TTC549 (cell line): ENCODE results near the gene DOCK9.

Source experiments
- FAIRE-seq: peaks from 2 replicates; lab custom pipeline; 2012; peaks lifted over from hg19 to GRCh38; lab: Jason Lieb, UNC

Gene DOCK9

GRCh38 chr13:98998831-98999638, 21.2 kb upstream of the DOCK9 start:
- no peak for FAIRE-seq

DNA sequence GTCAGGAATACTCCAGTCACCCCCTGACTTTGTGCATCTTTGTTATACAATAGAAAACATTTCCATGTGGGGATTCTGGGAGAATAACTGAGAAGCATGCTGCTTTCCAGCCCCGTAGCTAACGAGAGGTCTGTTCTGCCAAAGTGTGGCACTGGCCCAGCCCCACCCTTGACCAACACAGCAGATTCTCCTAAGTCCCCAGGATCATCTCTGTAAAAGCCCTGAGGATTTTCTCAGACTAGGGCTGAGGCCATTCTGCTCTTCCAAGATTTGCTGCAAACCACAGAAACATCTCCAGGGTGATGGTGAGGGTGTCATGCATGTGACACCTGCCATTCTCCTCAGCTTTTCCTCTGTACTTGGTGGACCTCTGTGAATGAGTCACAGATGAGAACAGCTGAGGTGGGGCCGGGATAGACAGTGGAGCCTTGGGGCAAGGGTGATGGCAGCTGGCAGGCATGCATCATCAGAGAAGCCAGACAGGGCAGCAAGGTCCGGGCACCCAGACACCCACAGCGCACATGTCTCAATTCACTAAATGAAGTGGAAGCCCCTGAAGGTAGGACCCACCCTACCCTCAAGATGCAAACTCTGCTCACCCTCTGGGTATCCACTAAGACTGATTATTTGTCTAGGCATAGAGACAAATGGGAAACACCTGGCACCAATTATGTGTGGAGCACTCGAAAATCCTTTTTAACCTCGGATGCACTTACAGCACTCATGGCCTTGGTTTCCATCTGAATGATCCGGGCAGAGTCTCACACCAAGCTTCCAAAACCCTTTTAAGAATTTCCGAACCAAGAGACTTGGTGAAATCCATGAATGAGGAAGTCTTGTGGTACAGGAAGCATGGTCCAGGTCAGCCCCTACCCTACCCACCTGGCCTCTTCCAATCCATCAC, 20.1 kb upstream of the DOCK9 start:
- FAIRE-seq: no peak

GRCh38 chr13:98997011-98997730, 19.3 kb upstream of the DOCK9 start:
- FAIRE-seq: no peak

DNA sequence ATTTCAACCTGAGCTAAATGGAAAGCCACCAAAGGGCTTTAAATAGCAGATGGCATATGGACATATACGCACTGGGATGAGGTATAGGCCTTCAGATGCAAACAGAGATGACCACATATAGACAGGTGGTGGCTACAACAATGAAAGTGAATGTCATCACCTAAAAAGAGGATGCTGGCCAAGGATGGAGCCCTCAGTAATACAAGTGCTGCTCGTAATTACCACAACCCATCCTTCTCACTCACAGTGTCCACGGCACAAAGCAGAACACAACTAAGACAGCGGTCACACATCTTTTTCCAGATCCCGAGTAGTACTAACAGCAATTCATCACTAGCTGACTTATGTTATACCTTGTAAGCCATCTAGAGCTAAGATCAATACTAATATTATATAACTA, 18.2 kb upstream of the DOCK9 start:
- no peak for FAIRE-seq

- FAIRE-seq: no peak
These were observed 17.0 kb upstream of the DOCK9 start for GRCh38 chr13:98994896-98995295.

- no peak for FAIRE-seq
These were observed 16.2 kb upstream of the DOCK9 start for GRCh38 chr13:98994080-98994479.

DNA sequence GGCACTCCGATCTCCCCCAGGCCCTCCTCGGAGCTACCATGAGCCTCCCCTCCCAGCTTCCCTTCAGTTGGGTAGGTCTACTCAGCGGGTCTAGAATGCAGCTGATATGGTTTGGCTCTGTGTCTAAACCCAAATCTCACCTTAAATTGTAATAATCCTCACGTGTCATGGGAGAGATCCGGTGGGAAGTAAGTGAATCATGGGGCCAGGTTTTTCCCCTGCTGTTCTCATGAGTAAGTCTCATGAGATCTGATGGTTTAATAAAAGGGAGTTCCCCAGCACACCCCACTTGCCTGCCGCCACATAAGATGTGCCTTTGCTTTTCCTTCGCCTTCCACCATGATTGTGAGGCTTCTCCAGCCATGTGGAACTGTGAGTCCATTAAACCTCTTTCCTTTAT, 14.5 kb upstream of the DOCK9 start:
- no peak for FAIRE-seq

GRCh38 chr13:98990701-98991100, 12.8 kb upstream of the DOCK9 start:
- FAIRE-seq: no peak

GRCh38 chr13:98989469-98990235, 11.8 kb upstream of the DOCK9 start:
- no peak for FAIRE-seq

DNA sequence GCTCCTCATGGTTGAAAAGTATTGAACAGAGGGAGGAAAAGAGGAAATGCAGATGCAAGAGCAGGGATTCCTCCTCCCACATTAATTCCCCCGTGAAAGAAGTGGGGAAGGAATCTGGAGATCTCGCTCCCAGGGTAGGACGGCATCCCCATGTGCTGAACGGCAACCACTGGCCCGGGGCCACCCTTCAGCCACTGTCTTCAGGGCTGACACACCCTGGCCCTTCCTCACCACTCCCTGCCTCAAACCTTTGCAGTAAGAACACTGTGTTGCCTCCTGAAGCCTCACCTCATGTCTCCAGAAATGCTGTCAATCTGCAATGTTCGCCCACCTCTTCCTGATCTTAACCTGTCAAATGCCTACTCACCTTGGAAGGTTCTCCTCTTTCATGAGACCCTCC, 10.9 kb upstream of the DOCK9 start:
- no peak for FAIRE-seq

DNA sequence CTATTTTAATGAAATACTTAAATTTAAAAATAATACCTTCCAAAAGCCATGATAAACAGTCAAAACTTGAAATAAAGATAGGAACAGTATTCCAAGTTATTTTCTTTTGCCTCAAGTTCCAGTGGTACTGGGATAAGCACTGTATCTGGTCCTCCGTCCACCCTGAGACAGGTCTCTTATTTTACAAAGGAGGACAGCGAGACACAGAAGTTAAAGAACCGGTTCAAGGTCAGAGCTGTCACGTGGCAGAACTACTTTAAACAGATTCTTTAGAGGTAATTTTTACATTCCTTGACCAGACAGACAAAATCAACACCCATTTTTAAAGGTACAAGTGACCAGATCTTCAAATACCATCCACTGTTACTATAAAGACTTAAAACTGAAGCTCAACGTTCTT, 10.4 kb upstream of the DOCK9 start:
- FAIRE-seq: no peak

- FAIRE-seq: no peak
These were observed 9.4 kb upstream of the DOCK9 start for GRCh38 chr13:98987275-98987674.

GRCh38 chr13:98986226-98986846, 8.5 kb upstream of the DOCK9 start:
- FAIRE-seq: no peak

DNA sequence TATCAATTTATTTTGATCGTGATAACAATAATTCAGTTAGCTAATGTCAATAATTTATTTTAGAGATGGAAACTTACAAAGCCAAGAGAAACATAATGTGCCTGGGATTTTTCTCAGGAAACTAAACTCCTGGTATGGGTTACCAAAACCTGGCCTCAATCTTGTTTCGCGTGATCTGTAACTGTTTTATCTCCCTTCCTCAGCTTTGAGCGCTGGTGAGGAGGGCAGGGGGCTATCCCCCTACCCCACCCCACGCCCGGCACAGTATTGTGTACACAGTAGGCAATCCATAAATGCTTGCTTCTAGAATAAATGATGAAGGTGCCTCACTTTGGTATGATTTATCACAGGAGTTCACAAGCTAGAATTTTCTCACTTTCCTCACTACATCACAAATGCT, 7.7 kb upstream of the DOCK9 start:
- no peak for FAIRE-seq

- FAIRE-seq: no peak
These were observed 7.1 kb upstream of the DOCK9 start for GRCh38 chr13:98984983-98985382.

GRCh38 chr13:98984118-98984517, 6.3 kb upstream of the DOCK9 start:
- FAIRE-seq: no peak

GRCh38 chr13:98983182-98983581, 5.3 kb upstream of the DOCK9 start:
- FAIRE-seq: no peak

- no peak for FAIRE-seq
These were observed 3.7 kb upstream of the DOCK9 start for GRCh38 chr13:98981369-98982080.

DNA sequence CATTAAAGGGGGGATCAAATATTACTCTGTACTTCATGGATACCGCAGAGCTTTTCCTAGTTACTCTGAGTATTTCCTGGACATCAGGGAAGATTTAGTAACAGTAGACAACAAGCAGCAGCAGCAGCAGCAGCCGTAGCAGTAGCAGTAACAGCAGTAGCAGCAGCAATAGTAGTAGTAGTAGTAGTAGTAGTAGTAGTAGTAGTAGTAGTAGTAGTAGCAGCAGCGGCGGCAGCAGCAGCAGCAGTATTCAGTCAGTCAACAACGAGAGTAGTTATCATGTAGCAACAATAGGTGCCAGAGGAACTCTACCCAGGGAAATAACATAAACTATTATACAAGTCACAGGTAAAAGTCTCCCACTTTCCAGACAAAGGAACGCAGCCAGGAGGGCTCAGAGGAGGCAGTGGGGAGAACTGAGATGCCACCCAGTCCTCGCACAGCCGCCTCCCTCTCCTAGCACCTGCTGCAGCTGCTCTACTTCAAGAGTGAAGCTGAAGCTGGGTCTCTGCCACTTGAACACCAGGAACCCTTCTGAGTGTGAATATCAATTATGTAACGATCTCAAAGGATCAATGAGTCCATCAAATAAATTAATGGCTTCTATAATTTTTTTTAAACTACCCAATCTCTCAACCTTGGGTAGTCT, 1.3 kb upstream of the DOCK9 start:
- no peak for FAIRE-seq

DNA sequence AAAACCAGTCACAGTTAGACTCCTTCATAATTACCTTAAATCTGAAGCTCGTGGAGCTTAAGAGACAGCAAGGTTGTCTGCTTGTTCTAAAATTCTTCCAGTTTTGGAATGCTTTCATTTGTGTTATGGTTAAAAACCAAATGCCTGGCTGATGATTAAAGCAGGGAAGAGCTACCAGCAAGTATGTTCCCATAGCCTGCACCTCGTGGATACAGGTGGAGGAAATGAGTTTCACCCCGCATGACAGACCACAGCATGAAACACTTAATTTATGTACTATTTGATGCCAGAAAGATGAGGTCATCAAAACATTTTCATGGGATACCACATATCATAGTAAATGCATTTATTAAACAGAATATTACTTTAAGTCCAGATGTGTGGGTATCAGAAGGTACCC, 416 bp upstream of the DOCK9 start:
- no peak for FAIRE-seq
